Lung (tissue), 12 donors: ENCODE measurements around the gene LRP1. TPM values are rescaled to one million over a fixed set of nuclear protein-coding genes. Genes with fewer than 3 reads are reported as not detected.

Experiments used
- ATAC-seq: fragments of 200-7000 bp; cut with Tn5 transposase; one replicate; pipeline ENCODE4 v1.9.1; 2020; ENCODE audit warnings: moderate number of reproducible peaks; ENCODE audit not compliant: insufficient read depth, low FRiP score
- DNase-seq, 3 donors: peaks; one replicate each; pipeline ENCODE4 v3.0.0-alpha.2; 2013 to 2017
- H3K27ac ChIP-seq, 2 donors: one replicate each; pipeline ENCODE4 v1.5.1; 2013; ENCODE audit warnings: mild to moderate bottlenecking in 2 of 2, moderate library complexity in 2 of 2, control low read depth in 1 of 2, inconsistent platforms in 1 of 2, low read depth in 1 of 2, low read length in 1 of 2
- H3K27me3 ChIP-seq, 3 donors: one replicate each; pipeline ENCODE4 v1.5.1; 2013; ENCODE audit warnings: low read length in 2 of 3; ENCODE audit not compliant: control insufficient read depth in 3 of 3, insufficient read depth in 3 of 3
- H3K36me3 ChIP-seq, 4 donors: one replicate each; pipeline ENCODE4 v1.5.1; 2013; ENCODE audit warnings: low read length in 4 of 4, mild to moderate bottlenecking in 1 of 4, moderate library complexity in 1 of 4; ENCODE audit not compliant: control insufficient read depth in 4 of 4, insufficient read depth in 4 of 4
- H3K4me1 ChIP-seq, 5 donors: one replicate each; pipeline ENCODE4 v1.5.1; 2013; ENCODE audit warnings: low read length in 5 of 5, mild to moderate bottlenecking in 2 of 5, moderate library complexity in 1 of 5; ENCODE audit not compliant: control insufficient read depth in 5 of 5, insufficient read depth in 5 of 5
- H3K4me3 ChIP-seq: one replicate; pipeline ENCODE4 v1.5.1; 2013; ENCODE audit warnings: mild to moderate bottlenecking, control low read depth, moderate library complexity
- H3K9ac ChIP-seq, 2 donors: one replicate each; pipeline ENCODE4 v1.5.1; 2013; ENCODE audit warnings: low read length in 2 of 2, control low read depth in 1 of 2; ENCODE audit not compliant: insufficient read depth in 1 of 2
- H3K9me3 ChIP-seq, 4 donors: one replicate each; pipeline ENCODE4 v1.5.1; 2013; ENCODE audit warnings: low read length in 3 of 4, mild to moderate bottlenecking in 1 of 4, moderate library complexity in 1 of 4; ENCODE audit not compliant: control insufficient read depth in 4 of 4, insufficient read depth in 3 of 4
- CTCF ChIP-seq: IDR thresholded peaks from 2 replicates; pipeline ENCODE4 v1.5.1; 2012; ENCODE audit warnings: mild to moderate bottlenecking; ENCODE audit errors: control extremely low read depth, extremely low read depth
- WGBS, 2 donors: extraction: QIAGEN DNeasy Blood & Tissue Kit; methylation state at CpG; one replicate each; pipeline ENCODE4 v1.1.7; 2013; 5-methylcytosine and 5-hydroxymethylcytosine counted together
- polyA plus RNA-seq, 2 donors: library from polyadenylated mRNA; stranded (reverse); fragments of 200-250 nt; gene quantifications; one replicate each; pipeline ENCODE4 v1.2.1, GENCODE V29; 2013
- total RNA-seq, 2 donors: library from RNA; depleted of rRNA in 1 of 2; stranded (reverse); fragments of >200 nt in 1 of 2; gene quantifications; one replicate each; pipeline ENCODE4 v1.2.1, GENCODE V29; 2014 to 2021
- donor health status: control.
- donor health status: control.
- donor health status: Bipolar disorder and iron deficiency.
- donor health status: healthy.
- donor health status: DM: yes; HTN: yes; CAD: no.

The LRP1 gene
- total and polyA plus RNA-seq, 4 donors: 52.6 to 338 (median 122) TPM

DNA sequence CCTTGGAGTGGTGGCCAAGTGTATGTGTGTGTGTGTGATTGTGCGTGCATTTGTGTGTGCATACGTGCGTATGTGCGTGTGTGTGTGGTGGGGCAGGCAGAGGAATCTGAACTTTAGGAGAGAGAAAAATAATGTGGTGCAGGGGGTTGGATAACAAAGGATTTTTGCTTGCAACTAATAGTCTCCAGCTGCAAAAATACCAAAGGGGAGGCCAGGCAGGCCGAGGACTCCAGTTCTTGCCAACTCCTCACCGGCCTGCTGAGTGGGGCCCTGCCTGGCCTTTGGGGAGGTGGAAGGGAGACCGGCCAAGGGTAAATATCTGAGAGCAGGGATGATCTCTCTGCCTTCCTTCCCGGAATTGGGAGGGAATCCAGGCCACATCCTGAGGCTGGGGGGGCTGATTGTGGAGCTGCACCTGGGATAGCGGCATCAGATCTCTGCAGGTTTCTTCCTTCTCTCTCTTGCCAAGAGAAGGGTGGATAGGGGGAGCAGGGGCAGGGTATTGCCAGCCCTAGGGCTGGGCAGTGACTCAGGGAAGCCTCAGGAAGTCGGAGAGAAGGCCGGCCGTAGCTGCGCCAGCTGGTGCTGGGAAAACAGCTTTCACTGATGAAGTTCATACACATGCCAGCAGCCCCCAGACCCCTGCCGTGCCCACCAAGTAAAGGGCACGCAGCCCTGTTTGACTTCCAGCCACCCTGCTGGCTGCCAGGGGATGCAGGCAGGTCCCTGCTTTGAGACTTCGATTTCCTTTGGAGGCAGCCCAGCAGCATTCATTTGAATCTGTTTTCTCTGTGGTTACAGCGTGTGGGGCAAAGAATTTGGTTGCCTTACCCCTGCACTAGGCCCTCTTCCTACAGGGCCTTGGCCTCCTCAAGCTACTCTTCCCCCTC, 23.7 kb downstream of the LRP1 start:
- peak overlapping the region; percentile 28 to 59 for H3K9ac ChIP-seq
- TF ChIP-seq CTCF: no peak
- DNase-seq (peak; percentile 57 to 64 (median 62)), ATAC-seq (no peak)
- H3K27me3 ChIP-seq: no peaks in the 10 kb centered on the region
- WGBS, 2 donors: 74 to 79% methylated on average over 17 of the region's 17 CpGs
- H3K27ac ChIP-seq: peak overlapping the region; percentile 63 to 80
- H3K36me3 ChIP-seq: peaks cover 0 to 48% (median 31%) of the 10 kb centered on the region in 4 donors
- peaks cover 17 to 57% (median 39%) of the 10 kb centered on the region in 5 donors for H3K4me1 ChIP-seq
- no peaks in the 10 kb centered on the region for H3K9me3 ChIP-seq
- no peak overlapping the region for H3K4me3 ChIP-seq

DNA sequence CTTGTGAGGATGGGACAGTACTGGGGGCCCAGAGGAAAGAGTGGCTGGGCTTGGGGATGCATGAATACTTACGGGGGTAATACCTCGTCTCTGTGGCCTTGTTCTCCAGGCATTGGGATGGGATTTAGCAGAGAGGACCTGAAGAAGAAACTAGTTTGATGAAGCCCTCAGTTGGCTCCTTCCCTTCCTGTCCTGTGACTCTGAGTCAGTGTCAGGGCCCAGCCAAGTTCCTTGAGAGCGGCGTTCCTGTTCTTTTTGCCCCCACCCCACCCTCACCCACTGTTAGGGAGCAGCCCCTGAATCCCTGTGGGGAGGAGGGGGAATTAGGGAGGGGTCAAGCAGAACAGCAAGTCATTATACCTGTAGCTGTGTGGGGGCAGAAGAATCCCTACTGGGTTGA, 24.4 kb downstream of the LRP1 start:
- ATAC-seq (no peak), DNase-seq (no peak)
- Histone ChIP-seq H3K4me3 (no peak overlapping the region), H3K27me3 (no peaks in the 10 kb centered on the region), H3K9ac (no peak overlapping the region), H3K27ac (peak overlapping the region; percentile 63 to 80), H3K9me3 (no peaks in the 10 kb centered on the region), H3K36me3 (peaks cover 0 to 54% (median 30%) of the 10 kb centered on the region in 4 donors), H3K4me1 (peaks cover 15 to 51% (median 32%) of the 10 kb centered on the region in 5 donors)
- no peak for TF ChIP-seq CTCF
- WGBS, 2 donors: 67 to 70% methylated on average over 4 of the region's 4 CpGs

GRCh38 chr12:57153415-57153997, 25.2 kb downstream of the LRP1 start:
- no peaks in the 10 kb centered on the region for H3K27me3 ChIP-seq
- ATAC-seq: no peak
- 63 to 65% methylated on average over 1 of the region's 1 CpG for WGBS, 2 donors
- peaks cover 0 to 61% (median 35%) of the 10 kb centered on the region in 4 donors for H3K36me3 ChIP-seq
- peaks cover 10 to 47% (median 26%) of the 10 kb centered on the region in 5 donors for H3K4me1 ChIP-seq
- H3K9ac ChIP-seq: no peak overlapping the region
- DNase-seq: no peak
- TF ChIP-seq CTCF: no peak
- no peaks in the 10 kb centered on the region for H3K9me3 ChIP-seq
- no peak overlapping the region for H3K4me3 ChIP-seq
- peak overlapping the region in 1 of 2 donors; percentile 69 for H3K27ac ChIP-seq
